ENCODE results near the gene MUS81.
"Not testable (repeated sequence)": the region's sequence is repeated elsewhere in the genome, so short reads cannot be mapped to it uniquely, and the experiment has no call there.

Gene MUS81

GRCh38 chr11:65843811-65844210 is 16.4 kb upstream of the MUS81 start:
- DNase-seq (ENCODE audit: low read depth): no peak
- TF ChIP-seq CTCF (IDR thresholded peaks at IDR 0.05; ENCODE audit: low read depth, low read length) (no peak), MAX (IDR thresholded peaks at IDR 0.05; ENCODE audit: low read depth, low read length) (no peak), POLR2A (IDR thresholded peaks at IDR 0.05; ENCODE audit: extremely low read depth, insufficient read length) (no peak), MYC (IDR thresholded peaks at IDR 0.05; ENCODE audit: low read depth, low read length) (no peak)
- H3K4me3 ChIP-seq (ENCODE audit: low read depth, low read length): no peak overlapping the region

GRCh38 chr11:65844231-65844872 is 15.9 kb upstream of the MUS81 start:
- H3K4me3 ChIP-seq (ENCODE audit: low read depth, low read length): no peak overlapping the region
- no peak for DNase-seq (ENCODE audit: low read depth)

GRCh38 chr11:65847746-65848145 is 12.5 kb upstream of the MUS81 start:
- TF ChIP-seq MAX (IDR thresholded peaks at IDR 0.05; ENCODE audit: low read depth, low read length): no peak
- no peak for TF ChIP-seq POLR2A (IDR thresholded peaks at IDR 0.05; ENCODE audit: extremely low read depth, insufficient read length)
- TF ChIP-seq MYC (IDR thresholded peaks at IDR 0.05; ENCODE audit: low read depth, low read length): no peak
- TF ChIP-seq CTCF (IDR thresholded peaks at IDR 0.05; ENCODE audit: low read depth, low read length): no peak
- DNase-seq (ENCODE audit: low read depth): no peak
- H3K4me3 ChIP-seq (ENCODE audit: low read depth, low read length): no peak overlapping the region

More at GRCh38 chr11:65844231-65844872, 15.9 kb upstream of the MUS81 start:
- no peak for TF ChIP-seq MYC (IDR thresholded peaks at IDR 0.05; ENCODE audit: low read depth, low read length)
- no peak for TF ChIP-seq POLR2A (IDR thresholded peaks at IDR 0.05; ENCODE audit: extremely low read depth, insufficient read length)
- TF ChIP-seq CTCF (IDR thresholded peaks at IDR 0.05; ENCODE audit: low read depth, low read length): no peak
- no peak for TF ChIP-seq MAX (IDR thresholded peaks at IDR 0.05; ENCODE audit: low read depth, low read length)

- H3K4me3 ChIP-seq (ENCODE audit: low read depth, low read length); DNase-seq (ENCODE audit: low read depth): not testable (repeated sequence)
Measured at GRCh38 chr11:65848693-65849092, 11.5 kb upstream of the MUS81 start.

GRCh38 chr11:65849366-65849765 is 10.9 kb upstream of the MUS81 start:
- no peak for TF ChIP-seq POLR2A (IDR thresholded peaks at IDR 0.05; ENCODE audit: extremely low read depth, insufficient read length)
- no peak for TF ChIP-seq CTCF (IDR thresholded peaks at IDR 0.05; ENCODE audit: low read depth, low read length)
- TF ChIP-seq MAX (IDR thresholded peaks at IDR 0.05; ENCODE audit: low read depth, low read length): no peak
- TF ChIP-seq MYC (IDR thresholded peaks at IDR 0.05; ENCODE audit: low read depth, low read length): no peak
- no peak for DNase-seq (ENCODE audit: low read depth)
- H3K4me3 ChIP-seq (ENCODE audit: low read depth, low read length): no peak overlapping the region

GRCh38 chr11:65849771-65850216 is 10.4 kb upstream of the MUS81 start:
- no peak for TF ChIP-seq CTCF (IDR thresholded peaks at IDR 0.05; ENCODE audit: low read depth, low read length)
- TF ChIP-seq POLR2A (IDR thresholded peaks at IDR 0.05; ENCODE audit: extremely low read depth, insufficient read length): no peak
- DNase-seq (ENCODE audit: low read depth): no peak
- H3K4me3 ChIP-seq (ENCODE audit: low read depth, low read length): no peak overlapping the region

All from NB4 (cell line).